Nephron progenitor cell (in vitro differentiated cells): ENCODE measurements around the gene C1orf74.

ENCODE experiments used
- DNase-seq: peaks from one replicate; pipeline ENCODE4 v3.0.0; 2021
- H3K27ac Mint-ChIP-seq: 2 replicates; pipeline ENCODE4 v1.8.0; 2021; ENCODE audit warnings: mild to moderate bottlenecking, moderate library complexity, mixed read lengths
- H3K27me3 Mint-ChIP-seq: 2 replicates; pipeline ENCODE4 v1.8.0; 2021; ENCODE audit warnings: mild to moderate bottlenecking, low read depth, mixed read lengths; ENCODE audit not compliant: poor library complexity
- H3K36me3 Mint-ChIP-seq: 2 replicates; pipeline ENCODE4 v1.8.0; 2021; ENCODE audit warnings: low read depth, mixed read lengths
- H3K4me1 Mint-ChIP-seq: 2 replicates; pipeline ENCODE4 v1.8.0; 2021; ENCODE audit warnings: mixed read lengths
- H3K4me3 Mint-ChIP-seq: 2 replicates; pipeline ENCODE4 v1.8.0; 2021; ENCODE audit warnings: mild to moderate bottlenecking, moderate library complexity, mixed read lengths
- H3K9me3 Mint-ChIP-seq: 2 replicates; pipeline ENCODE4 v1.8.0; 2021; ENCODE audit warnings: mild to moderate bottlenecking, moderate library complexity, mixed read lengths
- TF ChIP-seq, protein P1 (sequence below): fragments of 200-600 bp; sonication (generic); IDR thresholded peaks from 2 replicates; pipeline ENCODE4 v1.5.0; 2021; ENCODE audit warnings: antibody characterized with exemption

The C1orf74 gene

DNA sequence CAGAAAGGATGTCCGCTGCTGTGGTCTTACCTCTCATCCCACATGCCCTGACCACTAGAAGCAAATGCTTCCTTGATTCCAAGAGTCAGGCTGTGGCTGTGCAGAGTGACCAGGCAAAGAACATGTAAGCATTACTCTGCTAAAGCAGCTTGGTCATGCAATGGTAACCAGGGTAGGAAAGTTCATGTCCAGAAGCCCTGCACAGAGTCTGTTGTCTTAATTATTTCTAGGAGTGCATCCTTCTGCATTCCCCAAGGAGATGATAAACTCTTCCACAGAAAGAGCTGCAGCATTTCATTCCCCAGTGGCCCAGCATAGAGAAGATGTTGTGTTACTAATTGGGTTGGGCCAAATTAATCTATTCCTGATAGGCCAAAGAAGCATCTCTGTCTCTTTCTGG lies 33.3 kb upstream of the C1orf74 start:
- no peak for DNase-seq
- Mint-ChIP-seq H3K9me3 (no peaks in the 10 kb centered on the region), H3K27me3 (peaks cover 29% of the 10 kb centered on the region), H3K4me1 (peaks cover 13% of the 10 kb centered on the region), H3K4me3 (no peak overlapping the region), H3K36me3 (no peaks in the 10 kb centered on the region), H3K27ac (no peak overlapping the region)
- TF ChIP-seq, protein P1, sequence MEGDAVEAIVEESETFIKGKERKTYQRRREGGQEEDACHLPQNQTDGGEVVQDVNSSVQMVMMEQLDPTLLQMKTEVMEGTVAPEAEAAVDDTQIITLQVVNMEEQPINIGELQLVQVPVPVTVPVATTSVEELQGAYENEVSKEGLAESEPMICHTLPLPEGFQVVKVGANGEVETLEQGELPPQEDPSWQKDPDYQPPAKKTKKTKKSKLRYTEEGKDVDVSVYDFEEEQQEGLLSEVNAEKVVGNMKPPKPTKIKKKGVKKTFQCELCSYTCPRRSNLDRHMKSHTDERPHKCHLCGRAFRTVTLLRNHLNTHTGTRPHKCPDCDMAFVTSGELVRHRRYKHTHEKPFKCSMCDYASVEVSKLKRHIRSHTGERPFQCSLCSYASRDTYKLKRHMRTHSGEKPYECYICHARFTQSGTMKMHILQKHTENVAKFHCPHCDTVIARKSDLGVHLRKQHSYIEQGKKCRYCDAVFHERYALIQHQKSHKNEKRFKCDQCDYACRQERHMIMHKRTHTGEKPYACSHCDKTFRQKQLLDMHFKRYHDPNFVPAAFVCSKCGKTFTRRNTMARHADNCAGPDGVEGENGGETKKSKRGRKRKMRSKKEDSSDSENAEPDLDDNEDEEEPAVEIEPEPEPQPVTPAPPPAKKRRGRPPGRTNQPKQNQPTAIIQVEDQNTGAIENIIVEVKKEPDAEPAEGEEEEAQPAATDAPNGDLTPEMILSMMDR = no peak

DNA sequence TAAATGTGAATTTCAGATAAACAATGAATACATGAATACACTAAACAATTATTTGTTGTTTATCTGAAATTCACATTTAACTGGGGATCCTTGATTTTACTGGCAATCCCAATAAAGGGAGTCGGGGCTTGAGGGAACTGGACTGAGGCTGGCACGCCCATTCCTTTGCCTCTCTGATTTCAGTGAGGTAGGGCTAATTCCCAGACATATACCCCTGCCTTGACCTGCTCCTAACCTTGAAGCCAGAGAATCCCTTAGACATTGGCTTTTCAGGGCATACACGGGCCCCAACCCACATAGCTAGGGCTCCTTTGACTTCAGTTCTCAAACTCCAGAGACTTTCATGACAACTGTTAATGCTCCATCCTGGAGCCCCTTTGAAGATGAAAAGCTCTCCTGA lies 32.6 kb upstream of the C1orf74 start:
- Mint-ChIP-seq H3K9me3 (no peaks in the 10 kb centered on the region), H3K4me3 (no peak overlapping the region), H3K36me3 (no peaks in the 10 kb centered on the region), H3K27ac (no peak overlapping the region), H3K4me1 (peaks cover 11% of the 10 kb centered on the region), H3K27me3 (peaks cover 26% of the 10 kb centered on the region)
- no peak for DNase-seq
- TF ChIP-seq, protein P1 = no peak

DNA sequence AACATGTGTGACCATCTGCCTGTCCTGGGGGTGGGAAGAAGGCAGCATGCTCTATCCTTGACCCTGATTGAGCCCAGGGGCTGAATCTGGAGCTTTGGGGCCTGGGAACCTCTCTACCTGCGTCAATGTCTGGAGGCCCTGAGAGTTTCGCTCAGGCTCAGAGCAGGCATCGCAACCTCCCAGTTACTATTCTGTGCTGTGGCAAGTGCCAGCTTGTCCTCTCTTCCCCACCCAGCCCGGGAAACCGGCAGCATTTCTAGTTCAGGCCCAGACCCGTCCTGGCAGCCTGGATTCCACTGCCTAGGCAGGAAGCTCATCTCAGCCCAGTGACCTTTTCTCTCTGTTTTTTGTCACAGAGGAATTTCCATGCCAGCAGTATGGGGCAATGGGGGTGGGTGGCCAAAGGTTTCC lies 31.6 kb upstream of the C1orf74 start:
- H3K27me3 Mint-ChIP-seq = peaks cover 25% of the 10 kb centered on the region
- TF ChIP-seq, protein P1 = no peak

DNA sequence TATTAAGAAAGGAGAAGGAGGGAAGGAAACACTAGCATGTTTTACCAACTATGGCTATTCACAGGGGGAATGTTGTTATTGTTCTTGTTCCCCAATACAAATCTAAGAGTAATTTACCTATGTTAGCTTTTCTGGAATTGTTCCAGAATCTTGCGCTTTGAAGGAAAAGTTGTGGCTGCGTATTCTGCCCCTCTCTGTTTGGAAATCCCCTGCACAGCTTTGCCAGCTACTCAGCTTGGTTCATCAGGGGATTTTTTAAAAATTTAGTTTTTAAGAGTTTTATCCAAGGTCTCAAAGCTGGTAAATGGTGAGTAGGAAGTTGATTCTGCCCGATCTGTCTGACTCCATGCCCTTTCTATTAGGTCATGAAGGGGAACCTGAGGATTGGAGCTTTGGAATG lies 31.1 kb upstream of the C1orf74 start:
- Mint-ChIP-seq H3K4me3 (no peak overlapping the region), H3K27me3 (peaks cover 29% of the 10 kb centered on the region), H3K27ac (no peak overlapping the region), H3K4me1 (peaks cover 11% of the 10 kb centered on the region), H3K9me3 (no peaks in the 10 kb centered on the region), H3K36me3 (no peaks in the 10 kb centered on the region)
- no peak for DNase-seq
- TF ChIP-seq, protein P1 = no peak

More for the DNA sequence above, 31.6 kb upstream of the C1orf74 start:
- H3K4me1 Mint-ChIP-seq = peaks cover 11% of the 10 kb centered on the region
- no peak for DNase-seq
- H3K36me3 Mint-ChIP-seq = no peaks in the 10 kb centered on the region
- H3K4me3 Mint-ChIP-seq = no peak overlapping the region
- no peaks in the 10 kb centered on the region for H3K9me3 Mint-ChIP-seq
- no peak overlapping the region for H3K27ac Mint-ChIP-seq

DNA sequence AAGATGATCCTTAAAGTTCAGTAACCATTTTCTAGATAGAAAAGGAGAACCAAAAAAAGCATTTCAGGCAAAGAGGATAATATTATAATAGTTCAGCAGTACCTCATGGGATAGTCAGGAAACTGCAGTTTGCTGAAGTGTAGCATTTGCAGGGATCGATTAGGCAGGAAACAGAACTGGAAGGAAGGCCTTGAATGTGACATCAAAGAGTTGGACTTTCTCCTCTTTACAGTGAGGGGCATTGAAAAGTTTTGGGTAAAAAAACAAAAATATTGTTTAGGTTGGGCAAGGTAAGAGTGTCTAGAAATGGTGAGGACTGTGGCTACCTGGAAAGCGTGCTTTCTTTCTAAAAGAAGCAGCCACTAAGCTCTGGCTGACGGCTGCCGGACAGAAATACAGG lies 29.5 kb upstream of the C1orf74 start:
- Mint-ChIP-seq H3K27ac (no peak overlapping the region), H3K4me3 (no peak overlapping the region), H3K4me1 (peaks cover 11% of the 10 kb centered on the region), H3K9me3 (no peaks in the 10 kb centered on the region), H3K36me3 (no peaks in the 10 kb centered on the region), H3K27me3 (peaks cover 35% of the 10 kb centered on the region)
- TF ChIP-seq, protein P1 = no peak
- no peak for DNase-seq

DNA sequence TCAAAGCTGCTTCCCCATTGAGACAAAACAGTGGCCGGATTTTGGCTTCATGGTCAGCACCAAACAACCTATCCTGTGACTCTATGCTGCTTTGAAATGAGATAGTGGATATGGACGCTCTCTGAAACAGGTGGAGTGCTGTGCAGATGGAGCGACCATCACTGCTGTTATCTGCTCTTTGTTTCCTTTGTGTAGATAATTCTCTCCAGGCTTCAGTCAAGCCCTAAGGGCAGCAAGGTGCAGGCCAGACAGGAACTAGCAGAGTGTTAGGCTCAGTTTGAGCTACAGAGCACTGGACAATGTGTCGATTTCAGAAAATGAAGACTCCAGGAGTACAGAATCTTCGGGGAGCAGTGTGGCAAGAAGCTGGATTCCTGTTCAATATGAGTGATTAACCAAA lies 26.4 kb upstream of the C1orf74 start:
- TF ChIP-seq, protein P1 = no peak
- H3K36me3 Mint-ChIP-seq = no peaks in the 10 kb centered on the region
- no peak for DNase-seq

More for the DNA sequence above, 26.4 kb upstream of the C1orf74 start:
- Mint-ChIP-seq H3K4me3 (no peak overlapping the region), H3K27me3 (peaks cover 33% of the 10 kb centered on the region), H3K9me3 (no peaks in the 10 kb centered on the region), H3K4me1 (peaks cover 6% of the 10 kb centered on the region), H3K27ac (no peak overlapping the region)
